Glutamatergic neuron (in vitro differentiated cells): Measurements from ENCODE around the gene RBFOX1. TPM values are rescaled to one million over a fixed set of nuclear protein-coding genes. Genes with fewer than 3 reads are reported as not detected.
A peak's percentile ranks its signal among the peaks of the same experiment; 100 is the strongest.

Source experiments
- DNase-seq: peaks from one replicate; pipeline ENCODE4 v3.0.0; 2022
- H3K27ac Mint-ChIP-seq: one replicate; pipeline ENCODE4 v1.8.0; 2020; ENCODE audit warnings: mild to moderate bottlenecking, mixed read lengths, inconsistent platforms; ENCODE audit not compliant: unreplicated experiment
- H3K27me3 Mint-ChIP-seq: one replicate; pipeline ENCODE4 v1.8.0; 2020; ENCODE audit warnings: mild to moderate bottlenecking, moderate library complexity, mixed read lengths, inconsistent platforms; ENCODE audit not compliant: unreplicated experiment
- H3K36me3 Mint-ChIP-seq: one replicate; pipeline ENCODE4 v1.8.0; 2020; ENCODE audit warnings: mild to moderate bottlenecking, mixed read lengths, inconsistent platforms; ENCODE audit not compliant: unreplicated experiment
- H3K4me1 Mint-ChIP-seq: one replicate; pipeline ENCODE4 v1.8.0; 2020; ENCODE audit warnings: mild to moderate bottlenecking, low read depth, mixed read lengths, inconsistent platforms; ENCODE audit not compliant: unreplicated experiment
- H3K4me3 Mint-ChIP-seq: one replicate; pipeline ENCODE4 v1.8.0; 2020; ENCODE audit warnings: mild to moderate bottlenecking, mixed read lengths, inconsistent platforms; ENCODE audit not compliant: unreplicated experiment
- H3K9me3 Mint-ChIP-seq: one replicate; pipeline ENCODE4 v1.8.0; 2020; ENCODE audit warnings: mild to moderate bottlenecking, moderate library complexity, mixed read lengths, inconsistent platforms; ENCODE audit not compliant: unreplicated experiment
- CTCF ChIP-seq: fragments of 200-600 bp; sonication (generic); IDR thresholded peaks from one replicate; pipeline ENCODE4 v1.5.0; 2021; ENCODE audit not compliant: partially characterized antibody, unreplicated experiment
- total RNA-seq: library from RNA; stranded (reverse); fragmentation: NEBNext Ultra II Directional; extraction: Animal tissue kit (Norgen Biotek cat#: 25700); gene quantifications from one replicate; pipeline ENCODE4 v1.2.1, GENCODE V29; 2021; ENCODE audit not compliant: unreplicated experiment

The RBFOX1 gene
- total RNA-seq, 1 donor from 2014 or later: 30.5 TPM

GRCh38 chr16:7419441-7419840 lies 86.8 kb downstream of the RBFOX1 start:
- DNase-seq: no peak
- peak overlapping the region; percentile 79 for H3K27ac Mint-ChIP-seq
- H3K9me3 Mint-ChIP-seq: peaks cover 9% of the 10 kb centered on the region
- H3K4me1 Mint-ChIP-seq: peaks cover 17% of the 10 kb centered on the region
- H3K27me3 Mint-ChIP-seq: peaks cover 5% of the 10 kb centered on the region
- H3K4me3 Mint-ChIP-seq: peak overlapping the region; percentile 71
- H3K36me3 Mint-ChIP-seq: peaks cover 4% of the 10 kb centered on the region
- TF ChIP-seq CTCF: no peak

DNA sequence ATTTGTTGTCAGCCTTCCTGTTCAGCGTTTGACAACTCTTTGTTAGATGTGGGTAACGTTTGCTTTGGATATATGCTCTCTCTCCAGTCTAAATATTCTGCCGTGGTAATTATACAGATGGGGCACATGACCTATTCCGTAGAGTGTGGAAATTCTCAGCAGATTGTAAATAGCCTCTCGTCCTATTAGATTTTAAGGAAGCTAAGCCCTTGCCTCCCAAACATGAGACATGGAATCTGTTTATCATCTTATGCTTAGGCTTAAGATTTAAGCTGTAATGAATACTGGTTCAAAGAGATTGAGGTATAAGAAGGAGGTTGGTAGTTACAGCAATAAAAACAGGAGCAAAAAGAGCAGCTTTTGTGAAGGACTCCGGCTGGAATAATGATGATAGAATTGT lies 87.4 kb downstream of the RBFOX1 start:
- Mint-ChIP-seq H3K9me3 (peaks cover 9% of the 10 kb centered on the region), H3K36me3 (peaks cover 4% of the 10 kb centered on the region), H3K27me3 (peaks cover 5% of the 10 kb centered on the region), H3K27ac (peak overlapping the region; percentile 59), H3K4me3 (peak overlapping the region; percentile 8), H3K4me1 (peaks cover 17% of the 10 kb centered on the region)
- no peak for TF ChIP-seq CTCF
- DNase-seq: no peak

GRCh38 chr16:7420843-7421242 lies 88.2 kb downstream of the RBFOX1 start:
- DNase-seq: no peak
- H3K27ac Mint-ChIP-seq: no peak overlapping the region
- peaks cover 9% of the 10 kb centered on the region for H3K9me3 Mint-ChIP-seq
- peaks cover 7% of the 10 kb centered on the region for H3K27me3 Mint-ChIP-seq
- H3K36me3 Mint-ChIP-seq: peaks cover 4% of the 10 kb centered on the region
- TF ChIP-seq CTCF: no peak
- peaks cover 17% of the 10 kb centered on the region for H3K4me1 Mint-ChIP-seq
- no peak overlapping the region for H3K4me3 Mint-ChIP-seq

DNA sequence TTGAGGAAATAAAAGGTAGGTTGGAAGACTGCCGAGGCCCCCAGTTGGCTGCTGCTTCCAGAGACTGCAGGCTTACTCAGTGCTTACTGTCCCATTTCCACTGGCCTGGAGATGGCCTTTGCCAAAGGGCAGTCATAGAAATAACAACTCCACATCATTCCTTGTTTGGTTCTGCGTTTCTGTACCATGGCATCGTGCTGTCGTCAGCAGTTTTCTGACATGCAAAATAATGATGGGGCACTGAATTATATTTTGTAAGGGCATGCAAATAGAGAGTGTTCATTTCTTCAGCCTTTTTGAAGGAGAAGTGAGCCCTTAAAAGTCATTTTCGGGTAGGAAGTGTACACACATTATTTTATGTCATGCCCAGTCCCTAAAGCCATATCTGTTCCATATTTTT lies 88.9 kb downstream of the RBFOX1 start:
- Mint-ChIP-seq H3K36me3 (peaks cover 4% of the 10 kb centered on the region), H3K4me1 (peaks cover 17% of the 10 kb centered on the region), H3K9me3 (peaks cover 9% of the 10 kb centered on the region), H3K27ac (no peak overlapping the region), H3K27me3 (peaks cover 7% of the 10 kb centered on the region), H3K4me3 (no peak overlapping the region)
- no peak for DNase-seq
- no peak for TF ChIP-seq CTCF

GRCh38 chr16:7422036-7422888 lies 89.6 kb downstream of the RBFOX1 start:
- no peak for DNase-seq

More at GRCh38 chr16:7422036-7422888, 89.6 kb downstream of the RBFOX1 start:
- no peak overlapping the region for H3K4me3 Mint-ChIP-seq
- no peak for TF ChIP-seq CTCF
- H3K27ac Mint-ChIP-seq: no peak overlapping the region
- H3K36me3 Mint-ChIP-seq: peaks cover 4% of the 10 kb centered on the region
- H3K9me3 Mint-ChIP-seq: peaks cover 9% of the 10 kb centered on the region
- H3K27me3 Mint-ChIP-seq: peaks cover 7% of the 10 kb centered on the region
- H3K4me1 Mint-ChIP-seq: peaks cover 17% of the 10 kb centered on the region
